22Rv1 (cell line): ENCODE measurements around the gene UBALD2.

ENCODE experiments used
- CTCF ChIP-seq: fragments of 450-650 bp; IDR thresholded peaks from 2 replicates; pipeline ENCODE4 v1.5.1; 2017; ENCODE audit warnings: mild to moderate bottlenecking
- ZFX ChIP-seq: fragments of 450-650 bp; IDR thresholded peaks from 2 replicates; pipeline ENCODE4 v1.6.1; 2017; ENCODE audit warnings: antibody characterized with exemption, borderline replicate concordance

GRCh38 chr17:76250141-76250540 is 15.0 kb upstream of the UBALD2 start:
- TF ChIP-seq CTCF = no peak
- TF ChIP-seq ZFX = no peak
